HepG2 (cell line): Measurements from ENCODE around the gene EHD1. TPM values are rescaled to one million over a fixed set of nuclear protein-coding genes. Genes with fewer than 3 reads are reported as not detected.
A peak's percentile ranks its signal among the peaks of the same experiment; 100 is the strongest.

Experiments used
- BRD4 ChIP-seq: sonication (generic); formaldehyde crosslinking; IDR thresholded peaks from 2 replicates; pipeline ENCODE4 v1.4.0; 2020; ENCODE audit warnings: missing genetic modification reagents
- FOXA3 ChIP-seq: IDR thresholded peaks from 2 replicates; pipeline ENCODE4 v1.6.1; 2016; ENCODE audit warnings: missing genetic modification reagents, missing compliant biosample characterization
- GABPB1 ChIP-seq: IDR thresholded peaks from 2 replicates; pipeline ENCODE4 v1.6.1; 2016; ENCODE audit warnings: mild to moderate bottlenecking, missing genetic modification reagents, moderate library complexity, missing compliant biosample characterization
- HES4 ChIP-seq: sonication (generic); formaldehyde crosslinking; IDR thresholded peaks from 2 replicates; pipeline ENCODE4 v1.9.0; 2021; ENCODE audit warnings: mild to moderate bottlenecking, missing genetic modification reagents, borderline replicate concordance
- HOXD1 ChIP-seq: sonication (generic); formaldehyde crosslinking; IDR thresholded peaks from 2 replicates; pipeline ENCODE4 v1.5.0; 2020; ENCODE audit warnings: missing genetic modification reagents
- IRF2 ChIP-seq: IDR thresholded peaks from 2 replicates; pipeline ENCODE4 v1.6.1; 2018; ENCODE audit warnings: missing genetic modification reagents, missing compliant biosample characterization
- MAF1 ChIP-seq: sonication (generic); formaldehyde crosslinking; IDR thresholded peaks from 2 replicates; pipeline ENCODE4 v1.5.0; 2020; ENCODE audit warnings: missing genetic modification reagents, borderline replicate concordance
- MATR3 ChIP-seq: sonication (generic); formaldehyde crosslinking; IDR thresholded peaks from 2 replicates; pipeline ENCODE4 v1.4.0; 2020; ENCODE audit warnings: missing genetic modification reagents
- NFE2L2 ChIP-seq: fragments of 150-350 bp; IDR thresholded peaks from 2 replicates; pipeline ENCODE4 v1.6.1; 2014; ENCODE audit warnings: low read length
- NFIC ChIP-seq: IDR thresholded peaks from 2 replicates; pipeline ENCODE4 v1.6.1; 2012; ENCODE audit warnings: mild to moderate bottlenecking, low read length, inconsistent platforms
- SP4 ChIP-seq: sonication (generic); formaldehyde crosslinking; IDR thresholded peaks from 2 replicates; pipeline ENCODE4 v1.8.1; 2023; ENCODE audit warnings: mild to moderate bottlenecking, missing genetic modification reagents
- XRCC5 ChIP-seq: fragments of 200-400 bp; formaldehyde crosslinking; optimal IDR thresholded peaks from 2 replicates; pipeline ENCODE3; 2017; ENCODE audit warnings: mild to moderate bottlenecking, low read length
- ZBTB40 ChIP-seq, 2 experiments: fragments of 450-650 bp in 1 of 2; sonication (generic) in 1 of 2; formaldehyde crosslinking in 1 of 2; IDR thresholded peaks; 2 replicates each; pipeline versions ENCODE4 v1.6.1 to v1.8.0; 2016 to 2022; ENCODE audit warnings: antibody characterized with exemption in 1 of 2, mild to moderate bottlenecking in 1 of 2, missing genetic modification reagents in 1 of 2
- ZFAT ChIP-seq: sonication (generic); formaldehyde crosslinking; conservative IDR thresholded peaks from 2 replicates; pipeline ENCODE4 v1.8.1; 2023; ENCODE audit warnings: missing genetic modification reagents, inconsistent platforms
- ZNF205 ChIP-seq: IDR thresholded peaks from 2 replicates; pipeline ENCODE4 v1.6.1; 2018; ENCODE audit warnings: missing biosample characterization, missing genetic modification reagents
- ZNF3 ChIP-seq: IDR thresholded peaks from 2 replicates; pipeline ENCODE4 v1.7.0; 2017; ENCODE audit warnings: inconsistent platforms
- ZNF512B ChIP-seq: sonication (generic); formaldehyde crosslinking; IDR thresholded peaks from 2 replicates; pipeline ENCODE4 v1.5.1; 2020; ENCODE audit warnings: missing genetic modification reagents, mild to moderate bottlenecking, borderline replicate concordance
- ZNF713 ChIP-seq: sonication (generic); formaldehyde crosslinking; IDR thresholded peaks from 2 replicates; pipeline ENCODE4 v1.4.0; 2020; ENCODE audit warnings: mild to moderate bottlenecking, missing genetic modification reagents
- polyA plus RNA-seq, 8 experiments: library from polyadenylated mRNA; depleted of rRNA in 3 of 8; stranded (reverse) in 7 of 8; unstranded in 1 of 8; fragments of >200 nt; fragmentation: Illumina TruSeq in 4 of 8; extraction: Trizol in 4 of 8; gene quantifications; 2 replicates each; pipeline versions ENCODE4 v1.2.1 to v1.2.3, GENCODE V29; 2011 to 2016; ENCODE audit warnings: low read depth in 4 of 8, missing spikeins in 1 of 8, mixed read lengths in 1 of 8; ENCODE audit not compliant: insufficient read depth in 1 of 8
- total RNA-seq, 5 experiments: library from RNA; depleted of rRNA; stranded (reverse); fragments of >200 nt; fragmentation: Illumina TruSeq; extraction: Trizol; gene quantifications; 2 replicates each; pipeline ENCODE4 v1.2.3, GENCODE V29; 2016; ENCODE audit warnings: low read depth in 1 of 5
- TF ChIP-seq, protein P1 (sequence below): IDR thresholded peaks from 2 replicates; pipeline ENCODE4 v1.6.1; 2012; ENCODE audit warnings: inconsistent platforms

EHD1 gene
- total and polyA plus RNA-seq, 2 of the 13 experiments (the other 11 are each of a cell fraction or from before 2014, with no cell fraction given) = 23.6 to 26.6 TPM

GRCh38 chr11:64916040-64916774 lies 37.8 kb upstream of the EHD1 start (continued):
- TF ChIP-seq GABPB1 (CRISPR knock-in tag) (peak; percentile 72; the same call in 1 of the 2 replicates), ZNF713 (no peak), ZBTB40 (IDR thresholded peaks at IDR 0.05) (no peak), ZBTB40 (CRISPR knock-in tag; IDR thresholded peaks at IDR 0.05) (no peak), HOXD1 (CRISPR knock-in tag) (no peak), BRD4 (CRISPR knock-in tag) (no peak), SP4 (CRISPR knock-in tag) (no peak), MAF1 (CRISPR knock-in tag) (no peak), NFE2L2 (no peak), MATR3 (CRISPR knock-in tag) (no peak), IRF2 (CRISPR knock-in tag) (no peak), HES4 (CRISPR knock-in tag) (no peak), ZNF512B (no peak), NFIC (no peak), FOXA3 (CRISPR knock-in tag) (peak; percentile 93), ZFAT (CRISPR knock-in tag) (no peak), ZNF205 (CRISPR knock-in tag) (no peak), XRCC5 (no peak), ZNF3 (CRISPR knock-in tag) (0 out of 2 replicates have a peak, but pooled peaks have one; percentile 37)
- TF ChIP-seq, protein P1, sequence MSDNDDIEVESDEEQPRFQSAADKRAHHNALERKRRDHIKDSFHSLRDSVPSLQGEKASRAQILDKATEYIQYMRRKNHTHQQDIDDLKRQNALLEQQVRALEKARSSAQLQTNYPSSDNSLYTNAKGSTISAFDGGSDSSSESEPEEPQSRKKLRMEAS = peak; percentile 75
